ENCODE measurements around the gene BCL2L11.

DNA sequence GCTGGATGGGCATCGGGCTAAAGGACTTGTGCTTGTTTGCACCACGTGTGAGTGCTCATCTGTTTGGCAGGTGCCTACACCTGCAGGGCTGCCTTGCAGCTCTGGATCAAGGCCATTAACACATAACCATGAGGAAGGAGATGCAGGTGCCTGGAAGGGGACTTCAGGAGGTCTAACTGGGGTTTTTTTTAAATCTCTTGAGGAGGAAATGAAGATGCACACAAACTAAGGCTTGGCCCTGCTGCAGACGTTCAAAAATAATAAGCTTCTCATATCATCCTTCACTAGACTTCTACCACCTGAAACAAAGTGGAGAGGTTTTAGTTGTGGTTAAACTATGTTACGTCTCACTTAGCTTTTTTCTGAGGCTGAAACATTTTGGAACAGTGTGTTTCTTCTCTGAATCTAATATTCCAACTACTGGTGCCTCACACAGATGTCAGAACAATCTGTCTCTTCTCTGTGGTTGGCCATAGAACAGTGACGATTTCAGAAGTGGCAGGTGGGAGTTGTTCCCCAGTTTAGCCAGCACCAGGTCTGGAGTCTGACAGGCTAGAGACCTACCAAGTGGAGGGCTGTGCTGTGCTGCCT, 36.5 kb downstream of the BCL2L11 start:
- TF ChIP-seq GATA3 (IDR thresholded peaks at IDR 0.05; ENCODE audit: low read depth, low read length) (no peak), GATA2 (IDR thresholded peaks at IDR 0.05; ENCODE audit: low read depth, low read length) (no peak)
